Tongue (tissue), 2 donors: ENCODE measurements around the gene ABTB1. TPM values are rescaled to one million over a fixed set of nuclear protein-coding genes. Genes with fewer than 3 reads are reported as not detected.
A peak's percentile ranks its signal among the peaks of the same experiment; 100 is the strongest.

Experiments
- DNase-seq: peaks from one replicate; pipeline ENCODE4 v3.0.0-alpha.2; 2015
- total RNA-seq: library from RNA; depleted of rRNA; stranded (reverse); fragments of >200 nt; gene quantifications from one replicate; pipeline ENCODE4 v1.2.3, GENCODE V29; 2014

ABTB1 gene
- total RNA-seq, 1 donor from 2014 or later = 20.0 TPM

DNA sequence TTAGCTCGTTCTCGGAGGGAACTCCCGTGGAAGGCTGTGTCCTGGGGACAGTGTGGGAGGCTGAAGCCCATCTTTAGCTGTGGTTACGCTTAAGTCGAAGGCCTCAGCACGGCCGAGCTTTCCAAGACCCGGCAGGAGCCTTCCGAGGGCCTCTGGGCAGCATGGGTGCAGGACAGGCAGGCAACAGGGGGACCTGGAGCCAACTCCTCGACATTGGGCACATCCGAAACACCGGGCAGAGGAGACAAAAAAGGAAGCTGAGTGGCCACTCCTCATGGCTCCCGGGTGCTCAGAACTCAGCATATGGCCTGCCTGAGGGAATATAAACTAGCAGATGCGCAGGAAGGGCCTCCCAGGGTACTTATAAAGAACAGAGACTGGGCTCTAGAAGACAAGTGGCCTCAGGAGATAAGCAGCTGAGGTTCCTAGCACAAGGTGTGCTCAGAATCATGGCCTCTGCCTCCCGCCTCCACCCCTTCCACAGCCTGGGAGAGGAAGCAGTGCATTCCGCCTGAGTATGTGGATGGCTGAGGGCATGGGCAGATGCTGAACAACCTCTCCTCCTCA lies 34.1 kb downstream of the ABTB1 start:
- DNase-seq = no peak

DNA sequence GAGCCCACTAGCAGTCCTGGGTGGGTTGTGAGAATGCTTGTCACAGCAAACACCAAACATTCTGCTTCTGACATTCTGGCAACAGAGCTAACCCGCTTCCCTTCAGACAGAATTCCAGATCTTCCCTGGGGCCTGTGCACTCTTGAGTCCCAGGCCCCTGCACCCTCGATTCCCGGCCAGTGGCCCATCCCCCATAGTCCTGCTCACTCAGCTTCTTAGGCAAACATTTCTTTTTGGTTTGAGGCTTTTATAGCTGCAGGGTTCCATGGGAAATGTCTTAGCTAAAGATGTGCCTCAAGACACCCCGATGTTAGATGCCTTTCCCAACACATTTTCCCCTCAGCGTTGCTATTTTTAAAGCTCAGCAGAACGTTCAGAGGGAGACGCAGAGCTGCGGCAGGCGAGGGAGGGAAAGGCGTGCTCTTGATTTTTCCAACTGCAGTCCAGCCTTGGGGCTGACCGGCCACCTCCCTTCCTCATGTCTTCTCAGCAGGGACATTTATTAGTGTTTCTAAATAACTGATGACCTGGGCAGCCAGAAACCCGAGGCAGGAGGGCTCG lies 35.2 kb downstream of the ABTB1 start:
- no peak for DNase-seq

DNA sequence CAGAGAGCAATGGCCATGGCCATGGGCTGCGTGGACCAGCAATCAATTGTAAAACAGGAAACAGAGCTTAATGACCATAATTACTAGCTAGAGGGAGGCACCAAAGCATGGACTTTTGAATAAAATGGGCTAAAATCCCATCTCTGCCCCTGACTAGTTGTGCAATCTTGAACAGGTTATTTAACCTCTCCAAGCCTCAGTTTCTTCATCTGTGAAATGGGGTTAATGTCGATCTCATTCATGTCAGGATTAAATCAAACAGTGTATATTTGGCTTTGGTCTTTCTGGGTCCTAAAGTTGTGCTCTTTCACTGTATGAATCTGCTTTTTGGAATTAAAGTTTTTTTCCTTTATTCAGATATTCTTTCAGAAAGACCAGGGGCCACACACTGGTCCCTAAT lies 36.1 kb downstream of the ABTB1 start:
- no peak for DNase-seq

DNA sequence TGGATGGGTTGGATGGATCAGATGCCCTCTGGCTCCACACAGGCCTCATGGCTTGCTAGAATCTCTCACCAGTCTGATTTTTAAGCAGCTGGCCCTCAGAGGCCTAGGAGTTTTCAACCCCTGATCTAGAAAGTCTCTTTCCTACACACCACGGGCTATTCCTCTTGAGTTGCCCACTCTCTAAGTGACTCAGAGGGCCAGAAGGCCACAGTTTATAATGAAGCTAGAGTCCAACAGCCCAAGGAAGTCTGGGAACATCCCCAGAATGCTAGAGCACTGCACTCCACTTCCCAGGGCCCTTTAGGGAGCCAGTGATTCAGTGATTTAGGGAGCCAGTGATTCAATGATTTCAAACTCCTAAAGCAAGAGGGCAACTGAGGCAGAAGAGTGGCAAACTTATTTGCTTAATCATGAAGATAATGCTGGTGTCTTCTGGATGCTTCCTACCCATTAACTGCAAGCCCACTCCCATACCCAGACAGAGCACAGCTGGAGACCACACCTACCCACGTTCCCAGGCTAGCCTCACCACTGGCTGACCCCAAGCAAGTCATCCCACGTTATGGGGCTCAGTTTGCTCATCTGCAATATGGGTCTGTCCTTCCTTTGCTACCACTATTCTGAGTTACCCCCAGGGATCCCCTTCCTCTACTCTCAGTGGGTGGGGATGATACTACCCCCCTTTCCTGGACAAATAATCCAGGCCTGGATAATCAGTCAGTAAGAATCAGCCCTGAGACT lies 36.7 kb downstream of the ABTB1 start:
- no peak for DNase-seq

DNA sequence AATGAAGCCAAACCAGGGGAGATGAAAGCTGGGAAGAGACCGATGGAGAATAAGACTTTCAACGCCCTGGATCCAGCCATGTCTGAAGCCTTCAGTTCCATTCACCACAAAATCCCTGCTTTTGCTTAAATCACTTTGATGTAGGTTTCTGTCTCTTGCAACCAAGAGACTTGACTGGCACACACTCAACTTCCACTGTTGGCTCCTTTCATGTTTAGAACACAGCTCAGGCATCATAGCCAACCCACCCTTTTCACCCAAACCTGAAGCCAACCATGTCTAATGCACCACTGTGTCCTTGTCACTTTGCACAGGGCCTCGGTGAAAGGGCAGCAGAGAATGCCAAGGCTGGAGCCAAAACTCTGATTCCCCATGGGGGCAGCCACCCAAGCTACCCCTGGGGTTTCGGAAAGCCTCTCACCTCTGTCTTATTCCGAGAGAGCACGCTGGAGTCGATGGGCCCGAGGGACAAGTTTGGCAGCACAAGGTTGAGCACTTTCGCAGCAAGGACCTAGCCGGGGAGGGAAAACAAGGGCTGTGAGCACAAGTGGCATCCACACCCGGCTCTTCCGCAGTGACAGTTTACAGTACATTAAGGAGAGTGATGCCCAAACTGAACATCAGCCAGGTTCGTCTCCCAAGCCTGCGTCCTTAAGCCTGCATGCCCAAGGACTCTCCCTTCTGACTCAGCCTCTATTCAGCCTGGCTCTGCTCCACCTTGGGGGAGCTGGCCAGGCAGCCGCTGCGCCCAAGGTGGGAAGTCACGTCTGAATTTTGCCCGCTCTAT lies 37.6 kb downstream of the ABTB1 start:
- no peak for DNase-seq

DNA sequence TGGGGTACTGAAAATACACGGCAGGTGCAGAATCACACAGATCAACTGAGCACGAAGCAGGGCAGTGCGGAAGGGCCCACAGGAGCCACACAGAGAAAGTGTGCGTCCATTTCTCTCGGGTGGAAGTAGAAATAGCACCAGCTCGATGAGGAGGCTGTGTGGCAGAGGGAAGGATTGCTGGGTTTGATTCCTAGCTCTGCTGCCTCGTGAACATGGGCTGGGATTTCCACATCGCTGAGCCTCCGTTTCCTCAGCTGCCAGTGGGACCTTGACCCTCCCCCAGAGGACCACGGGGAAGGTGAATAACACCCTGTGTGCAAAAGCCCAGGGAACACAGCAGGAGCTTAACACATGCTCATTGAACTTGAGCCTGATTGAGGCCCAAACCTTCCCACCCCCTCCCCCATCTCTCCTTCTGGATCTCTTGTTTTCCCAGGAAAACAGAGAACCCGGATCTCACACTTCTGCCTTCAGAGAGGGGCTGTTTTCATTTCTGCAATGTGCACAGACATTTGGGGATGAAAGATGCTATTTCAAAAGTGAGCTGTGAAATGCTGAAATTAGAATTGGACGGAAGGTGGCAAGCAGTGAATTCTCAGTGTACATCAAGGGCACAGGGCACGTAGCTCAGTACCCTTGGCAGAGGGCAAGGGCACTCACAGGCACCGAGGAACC lies 38.4 kb downstream of the ABTB1 start:
- no peak for DNase-seq

DNA sequence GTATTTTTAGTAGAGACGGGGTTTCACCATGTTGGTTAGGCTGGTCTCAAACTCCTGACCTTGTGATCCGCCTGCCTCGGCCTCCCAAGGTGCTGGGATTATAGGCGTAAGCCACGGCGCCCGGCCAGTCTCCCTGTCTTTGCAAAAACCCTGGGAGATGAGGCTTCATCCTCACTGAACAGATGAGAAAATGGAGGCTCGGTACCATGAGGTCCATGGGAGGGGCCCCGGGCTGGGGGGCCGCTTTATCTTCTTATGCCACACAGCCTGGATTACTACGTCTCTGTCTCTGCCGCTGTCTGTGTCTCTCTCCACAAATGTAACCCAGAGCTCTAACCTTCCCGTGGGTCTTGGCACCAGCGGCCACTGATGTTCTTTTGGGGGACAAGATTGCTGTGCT lies 39.1 kb downstream of the ABTB1 start:
- DNase-seq = no peak

DNA sequence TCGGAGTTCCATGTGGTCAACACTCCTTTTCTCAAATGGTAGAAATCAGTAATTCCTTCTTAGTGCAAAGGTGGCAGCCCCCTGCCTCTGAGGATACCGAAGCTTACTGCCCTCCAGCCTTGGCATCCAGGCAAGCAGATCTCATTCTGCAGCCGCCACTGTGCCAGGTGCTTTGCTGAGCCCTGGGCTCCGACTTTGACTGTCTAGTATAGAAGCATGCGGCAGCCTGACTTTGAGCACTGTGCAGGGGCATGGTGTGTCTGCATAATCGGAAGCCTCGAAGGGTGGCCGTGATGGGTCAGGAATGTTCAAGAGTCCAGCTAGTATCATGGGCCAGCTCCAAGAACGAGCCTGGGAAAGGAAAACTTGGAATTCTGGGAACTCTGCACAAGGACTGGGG lies 39.7 kb downstream of the ABTB1 start:
- no peak for DNase-seq

DNA sequence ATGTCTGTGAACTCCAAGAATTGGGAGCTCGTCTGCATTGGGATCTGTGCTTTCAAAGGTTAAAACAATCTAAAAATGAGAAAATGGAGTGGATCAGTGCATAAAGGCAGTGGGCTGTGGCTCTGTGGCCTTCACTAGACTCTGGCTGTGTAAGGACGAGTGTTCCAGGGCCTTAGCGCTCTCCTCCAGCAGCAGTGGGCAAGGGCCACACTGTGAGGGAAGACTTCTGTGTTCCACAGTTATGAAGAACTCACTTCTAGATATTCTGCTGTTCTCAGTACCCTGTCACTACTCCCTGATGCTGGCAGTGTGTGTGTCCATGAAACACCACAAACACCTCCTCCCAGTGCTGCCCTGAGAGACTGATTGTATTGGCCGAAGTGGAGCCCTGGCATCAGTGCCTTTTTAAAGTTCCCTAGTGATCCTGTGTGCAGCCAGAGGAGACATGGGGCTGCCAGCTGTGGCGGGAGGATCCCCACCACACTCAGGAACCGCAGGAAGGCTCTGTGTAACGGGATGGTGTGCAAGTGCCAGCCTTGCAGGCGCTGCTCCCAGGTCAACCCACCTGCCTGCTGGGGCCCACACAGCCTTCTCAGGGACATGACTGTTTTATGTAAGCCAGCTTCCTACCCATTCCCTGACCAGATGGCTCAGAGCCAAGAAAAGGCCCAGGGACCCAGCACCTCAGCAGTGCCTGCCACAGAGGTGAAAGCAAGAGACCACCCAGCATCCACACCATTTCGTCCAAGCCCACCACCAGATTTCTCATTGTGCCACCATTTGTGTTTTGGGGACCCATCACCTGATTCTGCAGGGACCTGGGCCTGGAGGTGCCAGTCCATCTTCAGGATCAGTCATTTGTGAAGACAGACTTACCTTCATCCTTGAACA lies 40.4 kb downstream of the ABTB1 start:
- no peak for DNase-seq

DNA sequence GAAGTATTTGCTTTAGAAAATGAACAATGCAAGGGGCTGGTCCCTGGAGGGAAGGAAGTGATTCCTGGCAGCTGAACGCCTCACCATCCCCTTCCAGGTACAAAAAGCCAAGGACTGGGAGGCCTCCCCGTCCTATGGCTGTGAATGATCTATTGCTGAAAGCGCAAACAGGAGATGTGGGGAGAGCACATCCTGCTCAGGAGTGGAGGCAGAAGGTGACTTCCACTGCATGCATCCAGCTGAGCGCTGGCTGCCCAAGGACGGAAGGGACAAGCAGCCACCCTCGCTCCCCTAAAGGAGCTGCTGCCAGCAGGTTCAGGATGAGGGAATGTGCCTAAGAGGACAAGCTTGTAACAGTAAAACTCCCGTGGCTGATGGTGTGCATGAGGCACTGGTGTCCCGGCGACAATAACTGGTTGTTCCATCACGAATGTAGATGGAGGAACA lies 41.4 kb downstream of the ABTB1 start:
- no peak for DNase-seq

DNA sequence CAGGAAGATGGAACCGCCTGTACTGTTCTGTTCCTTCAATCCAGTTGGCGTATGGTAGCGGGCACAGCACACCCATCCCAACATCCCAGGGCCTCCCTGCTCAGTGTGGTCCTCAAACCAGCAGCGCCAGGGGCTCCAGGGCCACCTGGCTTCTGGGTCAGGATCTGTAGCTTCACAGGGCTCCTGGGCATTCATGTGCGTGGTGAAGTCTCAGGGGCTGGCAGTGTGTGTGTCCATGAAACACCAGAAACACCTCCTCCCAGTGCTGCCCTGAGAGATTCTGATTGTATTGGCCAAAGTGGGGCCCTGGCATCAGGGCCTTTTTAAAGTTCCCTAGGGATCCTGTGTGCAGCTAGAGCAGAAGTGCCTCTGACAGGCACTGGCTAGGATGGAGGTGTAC lies 42.1 kb downstream of the ABTB1 start:
- no peak for DNase-seq

DNA sequence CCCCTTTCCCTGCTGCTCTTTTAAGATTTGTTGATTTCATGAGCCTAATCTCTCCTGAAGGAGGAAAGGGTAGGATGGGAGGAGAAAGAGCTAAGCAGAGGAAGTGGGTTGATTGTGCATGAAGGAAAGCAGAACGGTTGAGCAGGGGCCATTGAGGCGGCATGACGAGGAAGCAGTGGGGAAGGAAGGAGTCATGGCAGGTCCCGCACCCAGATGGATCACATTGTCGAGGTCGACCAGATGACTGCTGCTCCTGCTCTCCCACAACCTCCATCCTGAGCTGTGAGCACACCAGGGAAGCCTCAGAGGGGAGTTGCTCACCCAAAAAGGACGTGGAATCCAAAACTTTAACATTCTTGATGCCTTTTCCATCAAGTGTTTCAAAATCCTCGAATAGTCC lies 42.8 kb downstream of the ABTB1 start:
- DNase-seq = no peak

DNA sequence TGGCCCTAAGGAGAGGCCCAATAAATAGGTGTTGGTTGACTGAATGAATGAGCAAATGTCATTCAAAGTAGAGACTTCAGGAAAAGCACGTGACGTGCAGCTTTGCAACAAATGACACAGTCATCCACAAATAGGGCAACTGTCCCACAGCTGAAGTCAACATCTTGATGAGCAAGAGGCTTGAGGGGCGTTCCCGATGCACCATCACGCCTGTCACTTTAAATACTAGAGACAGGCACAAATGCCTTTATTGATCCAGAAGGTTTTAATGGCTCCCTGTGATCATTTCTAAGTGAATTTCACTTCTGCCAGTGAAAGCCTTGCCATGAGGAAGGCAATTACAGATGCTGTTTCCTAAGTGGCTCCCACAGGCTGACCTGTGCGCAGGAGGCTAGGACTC lies 43.6 kb downstream of the ABTB1 start:
- DNase-seq = no peak

DNA sequence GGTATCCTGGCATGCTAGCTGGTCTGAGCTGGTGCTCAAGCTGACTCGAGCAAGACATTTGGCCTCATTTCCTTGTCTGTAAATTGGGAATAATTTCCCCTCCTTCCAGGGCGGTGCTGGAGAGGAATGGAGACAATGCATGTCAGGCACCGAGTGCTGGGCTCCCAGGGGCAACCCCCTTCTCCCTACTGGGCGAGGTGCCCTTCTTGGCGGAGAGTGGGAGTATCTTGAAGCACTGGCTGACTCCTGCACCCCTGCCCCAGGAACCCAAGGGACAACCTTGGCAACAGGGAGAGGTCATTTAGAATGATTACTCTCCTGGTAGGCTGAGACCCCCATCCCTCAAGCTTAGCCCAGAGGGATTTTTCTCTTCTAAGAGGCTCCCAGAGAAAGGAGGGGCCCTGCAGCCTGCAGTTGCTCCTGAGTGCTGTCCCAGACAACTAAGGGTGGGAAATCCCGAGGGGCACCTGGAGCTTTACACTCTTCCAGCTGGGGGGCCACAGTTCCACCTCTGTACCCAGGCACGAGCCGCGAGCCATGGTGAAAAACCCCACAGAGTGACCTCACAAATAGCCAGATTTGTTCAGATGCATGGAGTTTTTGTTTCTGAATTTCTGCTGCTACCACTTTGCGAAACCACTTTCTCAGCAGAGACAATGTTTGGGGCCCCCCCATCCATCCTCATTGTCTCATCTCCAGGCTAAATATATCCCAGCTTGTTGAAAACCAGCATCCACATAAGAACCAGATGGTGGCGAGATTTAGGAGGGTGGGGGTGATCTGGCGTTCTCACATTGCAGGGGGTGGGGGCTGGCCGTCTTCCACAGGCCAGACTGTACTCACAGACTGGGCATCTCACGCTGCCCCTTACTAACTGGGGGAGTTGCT lies 44.8 kb downstream of the ABTB1 start:
- DNase-seq = peak; percentile 60

DNA sequence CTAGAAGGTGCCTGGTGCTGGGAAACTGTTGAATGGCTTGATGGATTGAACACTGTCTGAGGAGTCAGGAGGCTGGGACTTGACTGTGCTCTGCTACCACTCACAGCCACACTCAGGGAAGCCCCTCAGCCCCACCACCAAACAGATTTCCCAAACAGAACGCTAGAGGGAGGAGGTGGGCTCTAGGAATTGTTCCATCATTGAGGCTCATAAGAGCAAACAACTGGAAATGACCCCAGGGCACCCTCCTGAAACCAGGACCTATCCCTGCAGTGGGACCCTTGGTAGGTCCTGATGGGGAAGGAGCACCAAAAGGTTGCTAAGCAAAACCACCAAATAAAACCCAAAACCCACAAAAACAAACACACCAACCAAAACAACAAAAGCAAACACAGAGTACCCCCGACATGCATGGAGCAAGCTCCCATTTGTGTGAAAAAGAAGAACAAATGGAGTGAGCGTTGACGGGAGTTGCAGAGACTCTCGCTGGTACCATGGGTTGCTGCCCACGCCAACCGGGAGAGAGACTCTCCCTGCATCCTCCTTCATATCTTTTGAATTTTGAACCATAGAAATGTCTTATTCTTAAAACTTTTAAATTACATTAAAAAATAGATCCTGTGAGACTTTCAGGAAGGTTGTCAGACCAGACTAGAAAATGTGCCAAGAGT lies 45.6 kb downstream of the ABTB1 start:
- no peak for DNase-seq

DNA sequence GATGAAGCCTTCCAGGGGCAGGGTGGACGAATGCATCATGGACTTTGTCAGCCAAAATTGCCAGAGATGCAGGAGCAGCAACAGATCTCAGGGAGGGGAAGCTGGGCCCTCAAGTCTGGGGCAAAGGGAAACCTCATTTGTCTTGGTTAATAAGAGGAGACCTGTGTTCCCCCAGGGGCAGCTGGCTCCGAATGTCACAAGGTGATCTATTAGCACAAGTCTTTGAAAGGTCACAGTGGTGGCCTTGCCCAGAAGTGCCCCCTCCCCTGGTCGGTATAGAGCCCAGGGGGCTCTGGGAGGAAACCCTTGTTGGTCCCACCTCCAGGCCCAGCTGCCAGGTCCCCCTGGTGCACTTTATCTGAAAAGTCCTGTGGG lies 46.2 kb downstream of the ABTB1 start:
- DNase-seq = no peak

DNA sequence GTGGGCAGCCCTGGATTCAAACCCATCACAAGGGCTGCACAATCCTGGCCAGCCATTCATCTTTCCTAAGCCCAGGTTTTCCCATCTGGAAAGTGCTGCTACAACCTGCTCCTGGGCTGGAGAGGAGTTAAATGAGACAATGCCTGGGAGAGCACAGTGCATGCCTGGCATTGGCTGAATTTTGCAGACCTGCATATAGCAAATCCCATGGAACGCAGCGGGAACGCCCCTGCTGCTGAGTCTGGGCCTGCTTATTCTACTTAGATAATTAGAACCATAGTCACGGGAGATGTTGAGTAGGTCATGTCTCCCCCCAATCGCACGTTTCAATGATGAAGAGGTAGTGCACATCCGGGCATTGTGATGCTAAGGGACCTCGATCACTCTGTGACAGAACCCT lies 46.6 kb downstream of the ABTB1 start:
- DNase-seq = no peak

DNA sequence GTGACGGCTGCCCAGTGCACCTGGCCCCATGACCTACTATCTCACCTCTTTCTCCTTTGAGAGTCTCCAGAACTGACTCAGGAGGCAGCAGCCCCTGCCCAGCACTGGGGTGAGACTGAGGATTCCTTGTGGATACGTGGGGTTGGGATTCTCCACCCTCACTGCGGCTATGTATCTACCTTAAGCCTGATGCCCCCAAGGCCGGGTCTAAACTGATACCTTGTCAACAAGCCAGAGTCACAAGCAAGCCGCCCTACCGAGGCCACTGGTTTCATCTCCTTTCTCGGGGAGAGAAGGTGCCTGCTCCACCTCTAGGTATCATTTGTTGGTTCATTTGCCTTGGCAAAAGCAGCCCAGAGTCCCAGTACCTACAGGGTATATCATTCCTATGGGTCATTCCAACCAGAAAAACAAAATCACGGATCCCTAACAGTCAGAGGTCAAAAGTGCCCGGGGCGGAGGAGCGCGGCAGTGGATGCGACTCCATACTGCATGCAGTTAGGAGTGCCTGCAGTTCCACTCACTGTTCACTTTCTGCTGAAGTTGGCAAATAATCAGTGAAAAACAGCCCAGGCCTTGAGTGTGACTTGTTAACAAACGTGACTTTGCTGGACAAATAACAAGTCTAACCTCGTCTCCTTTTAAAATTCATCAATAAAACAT lies 47.5 kb downstream of the ABTB1 start:
- no peak for DNase-seq
